Ishikawa (cell line): ENCODE results near the gene LCLAT1.

Experiments used
- CEBPB ChIP-seq: IDR thresholded peaks from 2 replicates; pipeline ENCODE4 v1.6.1; 2012
- CREB1 ChIP-seq: IDR thresholded peaks from 2 replicates; pipeline ENCODE4 v1.6.1; 2012; ENCODE audit warnings: low read depth
- EGR1 ChIP-seq: IDR thresholded peaks from 2 replicates; pipeline ENCODE4 v1.6.1; 2012
- EP300 ChIP-seq: IDR thresholded peaks from 2 replicates; pipeline ENCODE4 v1.6.1; 2012; ENCODE audit warnings: borderline replicate concordance
- FOXM1 ChIP-seq: IDR thresholded peaks from 2 replicates; pipeline ENCODE4 v1.6.1; 2012; ENCODE audit warnings: low read depth, borderline replicate concordance
- MAX ChIP-seq: IDR thresholded peaks from 2 replicates; pipeline ENCODE4 v1.6.1; 2012
- NFIC ChIP-seq: IDR thresholded peaks from 2 replicates; pipeline ENCODE4 v1.6.1; 2012
- RAD21 ChIP-seq: IDR thresholded peaks from 2 replicates; pipeline ENCODE4 v1.6.1; 2012; ENCODE audit warnings: low read depth
- REST ChIP-seq: IDR thresholded peaks from 2 replicates; pipeline ENCODE4 v1.6.1; 2012; ENCODE audit warnings: low read depth, mild to moderate bottlenecking
- TAF1 ChIP-seq: IDR thresholded peaks from 2 replicates; pipeline ENCODE4 v1.6.1; 2012; ENCODE audit warnings: low read depth, mild to moderate bottlenecking
- TCF12 ChIP-seq: IDR thresholded peaks from 2 replicates; pipeline ENCODE4 v1.6.1; 2012; ENCODE audit warnings: low read depth
- TEAD4 ChIP-seq: IDR thresholded peaks from 2 replicates; pipeline ENCODE4 v1.6.1; 2012
- USF1 ChIP-seq: IDR thresholded peaks from 2 replicates; pipeline ENCODE4 v1.6.1; 2012
- YY1 ChIP-seq: IDR thresholded peaks from 2 replicates; pipeline ENCODE4 v1.6.1; 2012; ENCODE audit warnings: low read depth
- ZBTB7A ChIP-seq: IDR thresholded peaks from 2 replicates; pipeline ENCODE4 v1.6.1; 2012; ENCODE audit warnings: low read depth

Gene LCLAT1

GRCh38 chr2:30548386-30548785 is 101.3 kb downstream of the LCLAT1 start:
- TF ChIP-seq TAF1 (no peak), FOXM1 (no peak), MAX (no peak), TCF12 (no peak), REST (no peak), CREB1 (no peak), EGR1 (no peak), RAD21 (no peak)

GRCh38 chr2:30549096-30549495 is 102.0 kb downstream of the LCLAT1 start:
- TF ChIP-seq ZBTB7A (no peak), CEBPB (no peak), FOXM1 (no peak), EP300 (no peak), MAX (no peak), TAF1 (no peak), YY1 (no peak), NFIC (no peak), CREB1 (no peak), TEAD4 (no peak), EGR1 (no peak), TCF12 (no peak), REST (no peak), USF1 (no peak)

GRCh38 chr2:30559544-30560275 is 112.7 kb downstream of the LCLAT1 start:
- no peak for TF ChIP-seq MAX
- no peak for TF ChIP-seq REST
- no peak for TF ChIP-seq TEAD4
- TF ChIP-seq TCF12, result no peak
- no peak for TF ChIP-seq EP300
- TF ChIP-seq TAF1, result no peak

GRCh38 chr2:30561349-30561748 is 114.3 kb downstream of the LCLAT1 start:
- TF ChIP-seq NFIC (no peak), EP300 (no peak), TAF1 (no peak), ZBTB7A (no peak), TCF12 (no peak), MAX (no peak), CEBPB (no peak), CREB1 (no peak), REST (no peak), YY1 (no peak), RAD21 (no peak), EGR1 (no peak), FOXM1 (no peak)
